Breast epithelium (tissue), 4 donors: Measurements from ENCODE around the gene RBBP8. TPM values are rescaled to one million over a fixed set of nuclear protein-coding genes. Genes with fewer than 3 reads are reported as not detected.

Source experiments
- DNase-seq, 2 donors: peaks; one replicate each; pipeline ENCODE4 v3.0.0-alpha.2; 2019; ENCODE audit warnings: low spot score in 2 of 2
- H3K27ac ChIP-seq, 2 donors: fragments of 200-600 bp; sonication (generic) in 1 of 2; one replicate each; pipeline ENCODE4 v1.5.1; 2016 to 2019; ENCODE audit warnings: mild to moderate bottlenecking in 1 of 2
- H3K27me3 ChIP-seq, 2 donors: fragments of 200-600 bp; sonication (generic) in 1 of 2; one replicate each; pipeline versions ENCODE4 v1.5.1 to v1.6.0; 2017 to 2019; ENCODE audit warnings: control low read depth in 1 of 2, mild to moderate bottlenecking in 1 of 2
- H3K36me3 ChIP-seq: fragments of 200-600 bp; one replicate; pipeline ENCODE4 v1.5.1; 2019
- H3K4me1 ChIP-seq, 2 donors: fragments of 200-600 bp; sonication (generic); one replicate each; pipeline ENCODE4 v1.5.1; 2016 to 2019; ENCODE audit warnings: control low read depth in 1 of 2
- H3K4me3 ChIP-seq, 3 donors: fragments of 200-600 bp; sonication (generic); 1 replicate in 2 of 3; 2 replicates in 1 of 3; pipeline ENCODE4 v1.5.1; 2016 to 2019; ENCODE audit warnings: mild to moderate bottlenecking in 3 of 3, moderate library complexity in 2 of 3
- H3K9me3 ChIP-seq, 2 donors: fragments of 200-600 bp; sonication (generic) in 1 of 2; one replicate each; pipeline ENCODE4 v1.5.1; 2016 to 2019; ENCODE audit warnings: control low read depth in 1 of 2
- CTCF ChIP-seq, 3 donors: fragments of 450-650 bp; IDR thresholded peaks; one replicate each; pipeline ENCODE4 v1.5.1; 2016 to 2017; ENCODE audit warnings: antibody characterized with exemption in 3 of 3, mild to moderate bottlenecking in 3 of 3, moderate library complexity in 3 of 3
- POLR2A ChIP-seq: fragments of 450-650 bp; IDR thresholded peaks from one replicate; pipeline ENCODE4 v1.6.1; 2016; ENCODE audit warnings: antibody characterized with exemption, mild to moderate bottlenecking, moderate library complexity
- POLR2AphosphoS5 ChIP-seq, 3 donors: sonication (generic); formaldehyde crosslinking; IDR thresholded peaks; one replicate each; pipeline ENCODE4 v1.6.1; 2017; ENCODE audit warnings: antibody characterized with exemption in 3 of 3
- intact Hi-C: fragments of 100-400 bp; cut with DNase I; formaldehyde crosslinking; loops from one replicate; pipeline ENCODE4 v1.15.1; 2023; ENCODE audit warnings: low total_unique reads
- total RNA-seq, 3 donors: library from RNA; depleted of rRNA; stranded (reverse); fragments of >200 nt; gene quantifications; one replicate each; pipeline ENCODE4 v1.1.0, GENCODE V29; 2016

RBBP8 gene
- total RNA-seq, 3 donors from 2014 or later = 19.4 to 117 (median 76.4) TPM

DNA sequence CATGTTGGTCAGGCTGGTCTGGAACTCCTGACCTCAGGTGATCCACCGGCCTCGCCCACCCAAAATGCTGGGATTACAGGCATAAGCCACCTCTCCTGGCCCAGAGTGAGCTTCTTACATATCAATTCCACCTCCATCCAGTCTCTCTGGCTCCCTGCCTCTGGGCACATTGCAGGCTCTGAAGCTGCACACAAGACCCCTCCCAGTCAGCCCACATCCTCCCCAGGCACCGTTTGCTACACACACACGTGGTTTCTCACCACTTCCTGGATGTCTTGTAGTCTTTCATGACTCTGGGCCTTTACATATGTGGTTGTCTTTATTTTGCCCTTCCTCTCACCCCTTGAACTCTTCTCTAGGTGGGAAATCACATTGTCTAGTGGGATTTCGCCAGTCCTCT is 138.2 kb downstream of the RBBP8 start:
- TF ChIP-seq POLR2A (no peak), POLR2AphosphoS5 (IDR thresholded peaks at IDR 0.05) (peak in 1 of 3 donors; percentile 12)
- Histone ChIP-seq H3K4me1 (no peaks in the 10 kb centered on the region), H3K27ac (no peak overlapping the region), H3K4me3 (no peak overlapping the region), H3K9me3 (no peaks in the 10 kb centered on the region), H3K36me3 (no peaks in the 10 kb centered on the region), H3K27me3 (no peaks in the 10 kb centered on the region)
- intact Hi-C loops = no loop called here
- DNase-seq = peak in 1 of 2 donors; percentile 46

DNA sequence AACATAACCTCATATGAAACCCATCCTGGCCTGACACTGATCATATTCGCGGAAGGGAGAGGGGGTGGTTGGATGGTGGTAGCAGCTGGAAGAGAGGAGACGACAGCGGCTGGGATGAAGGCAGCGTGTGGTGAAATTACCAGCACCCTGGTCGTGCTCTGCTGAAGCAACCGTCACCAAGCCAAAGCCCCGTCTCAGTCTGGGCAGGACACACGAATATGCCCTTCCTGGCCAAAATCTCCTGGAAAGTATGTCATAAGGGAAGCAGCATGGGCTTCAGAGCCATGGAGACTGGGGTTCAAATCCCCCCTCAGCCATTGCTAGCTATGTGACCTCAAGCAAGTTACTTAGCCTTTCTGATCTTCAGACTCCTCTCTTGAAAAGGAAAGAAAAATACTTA is 139.0 kb downstream of the RBBP8 start:
- no peak for TF ChIP-seq CTCF (IDR thresholded peaks at IDR 0.05)
- TF ChIP-seq POLR2A = no peak
- TF ChIP-seq POLR2AphosphoS5 (IDR thresholded peaks at IDR 0.05) = no peak
- Histone ChIP-seq H3K27ac (no peak overlapping the region), H3K27me3 (no peaks in the 10 kb centered on the region), H3K9me3 (no peaks in the 10 kb centered on the region), H3K36me3 (no peaks in the 10 kb centered on the region), H3K4me3 (no peak overlapping the region), H3K4me1 (no peaks in the 10 kb centered on the region)
- intact Hi-C loops = no loop called here
- DNase-seq = no peak

DNA sequence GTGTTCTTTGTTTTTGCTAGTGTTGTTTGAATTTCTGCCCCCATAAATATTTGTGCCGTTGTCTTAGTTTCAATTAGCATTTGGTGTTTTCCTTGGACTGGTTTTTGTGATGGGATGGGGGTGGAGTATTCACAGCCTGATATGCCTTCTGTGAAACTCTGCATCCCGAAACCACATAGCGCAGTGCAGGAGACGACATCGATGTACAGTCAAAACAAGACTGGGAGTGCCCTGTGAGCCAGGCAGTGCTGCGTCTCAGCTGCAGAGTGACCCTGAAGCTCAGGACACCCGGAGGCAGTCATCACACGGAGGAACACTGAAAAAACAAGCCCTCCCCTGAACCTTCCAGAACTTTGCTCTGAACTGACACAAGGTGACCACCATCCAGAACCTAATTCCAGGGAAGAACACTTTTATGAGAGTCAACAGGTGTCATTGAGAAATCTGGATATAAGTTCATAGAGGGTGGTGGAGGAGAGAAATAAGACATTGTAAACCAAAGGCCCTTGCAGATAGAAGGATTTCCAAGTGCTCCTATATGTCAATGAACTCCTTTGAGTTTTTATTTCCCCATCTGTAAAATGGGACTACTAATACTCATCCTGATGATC is 141.0 kb downstream of the RBBP8 start:
- no peaks in the 10 kb centered on the region for H3K9me3 ChIP-seq
- no peaks in the 10 kb centered on the region for H3K36me3 ChIP-seq
- no peak for TF ChIP-seq POLR2A
- TF ChIP-seq CTCF (IDR thresholded peaks at IDR 0.05) = no peak
- no peak for TF ChIP-seq POLR2AphosphoS5 (IDR thresholded peaks at IDR 0.05)
- no peaks in the 10 kb centered on the region for H3K27me3 ChIP-seq
- intact Hi-C loops = no loop called here
- DNase-seq = no peak
- no peak overlapping the region for H3K4me3 ChIP-seq
- H3K27ac ChIP-seq = no peak overlapping the region
- H3K4me1 ChIP-seq = no peaks in the 10 kb centered on the region

Other genes starting within 250 kb of the RBBP8 start
- 10 to 100 TPM; 18.1 to 28.7 (median 22.3) TPM for gene CABLES1, start 202.2 kb downstream of the RBBP8 start, total RNA-seq